Measurements from ENCODE around the gene SCAPER. TPM values are rescaled to one million over a fixed set of nuclear protein-coding genes. Genes with fewer than 3 reads are reported as not detected.

Gene SCAPER
- total and polyA plus RNA-seq, 2 of the 4 experiments (the other 2 are of a cell fraction), result 2.9 to 9.7 TPM

DNA sequence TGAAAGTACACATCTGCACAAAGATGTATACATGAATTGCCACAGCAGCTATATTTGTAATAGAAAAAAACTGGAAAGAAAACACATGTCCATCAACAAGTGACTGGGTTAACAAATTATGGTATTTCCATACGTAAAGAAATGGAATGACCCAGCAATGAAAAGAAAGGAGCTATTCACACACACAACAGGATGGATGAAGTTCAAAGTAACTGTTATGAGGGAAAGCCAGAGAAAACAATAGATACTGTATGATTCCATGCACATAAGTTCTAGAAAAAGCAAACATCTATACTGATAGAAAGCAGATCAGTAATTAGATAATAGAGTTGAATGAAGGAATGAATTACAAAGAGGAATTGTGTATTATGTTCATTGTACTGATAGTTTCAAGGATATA is 152.0 kb downstream of the SCAPER start:
- in situ Hi-C loops (cut with MboI; ENCODE audit: low sequenced_read_pairs) (no loop called here), dilution Hi-C loops (cut with HindIII; ENCODE audit: low sequenced_read_pairs, unreplicated experiment) (no loop called here), intact Hi-C loops (cut with micrococcal nuclease) (no loop called here)
- no peak overlapping the region for H2AK5ac ChIP-seq (ENCODE audit: low read depth, low read length)
- no peak overlapping the region for H3K4me2 ChIP-seq (ENCODE audit: low read depth, low read length)
- H3K4ac ChIP-seq (ENCODE audit: low read depth, low read length), result no peak overlapping the region
- no CpG with 5 or more reads among the region's 1 CpG for WGBS, 2 experiments (ENCODE audit: extremely low coverage in 2 of 2, insufficient read length in 1 of 2)
- H3K9me1 ChIP-seq (ENCODE audit: insufficient read depth, low read length), result no peaks in the 10 kb centered on the region
- TF ChIP-seq, protein P1, sequence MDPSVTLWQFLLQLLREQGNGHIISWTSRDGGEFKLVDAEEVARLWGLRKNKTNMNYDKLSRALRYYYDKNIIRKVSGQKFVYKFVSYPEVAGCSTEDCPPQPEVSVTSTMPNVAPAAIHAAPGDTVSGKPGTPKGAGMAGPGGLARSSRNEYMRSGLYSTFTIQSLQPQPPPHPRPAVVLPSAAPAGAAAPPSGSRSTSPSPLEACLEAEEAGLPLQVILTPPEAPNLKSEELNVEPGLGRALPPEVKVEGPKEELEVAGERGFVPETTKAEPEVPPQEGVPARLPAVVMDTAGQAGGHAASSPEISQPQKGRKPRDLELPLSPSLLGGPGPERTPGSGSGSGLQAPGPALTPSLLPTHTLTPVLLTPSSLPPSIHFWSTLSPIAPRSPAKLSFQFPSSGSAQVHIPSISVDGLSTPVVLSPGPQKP (IDR thresholded peaks at IDR 0.05; ENCODE audit: borderline replicate concordance, low read depth, low read length), result no peak
- TF ChIP-seq RAD21 (IDR thresholded peaks at IDR 0.05; ENCODE audit: low read length) (no peak), SMC3 (IDR thresholded peaks at IDR 0.05; ENCODE audit: low read depth, low read length) (no peak)
- H3K14ac ChIP-seq (replicated peaks; ENCODE audit: low read depth, low read length), result no peak overlapping the region
- no peak overlapping the region for H3K23ac ChIP-seq (ENCODE audit: low read depth, low read length)
- H3K56ac ChIP-seq (ENCODE audit: extremely low read depth, insufficient read depth, low read length), result no peak overlapping the region
- no peaks in the 10 kb centered on the region for H3K4me1 ChIP-seq (ENCODE audit: control insufficient read depth, insufficient read depth, low read length)
- H2BK20ac ChIP-seq (ENCODE audit: low read depth, low read length), result no peak overlapping the region
- DNase-seq, result no peak
- ChIA-PET CTCF (no interaction called here), POLR2A (ENCODE audit: unreplicated experiment) (no interaction called here)
- no peak for ATAC-seq (ENCODE audit: low read depth)
- BruUV-seq (replicated peaks), result no TSS peak
- H3K79me1 ChIP-seq (ENCODE audit: low read depth in 1 of 2, low read length in 2 of 2), result no peaks in the 10 kb centered on the region
- no peak overlapping the region for H2BK5ac ChIP-seq (ENCODE audit: low read depth, low read length, poor library complexity, severe bottlenecking)
- H3K18ac ChIP-seq (ENCODE audit: low read depth, low read length), result no peak overlapping the region
- H3K27me3 ChIP-seq (ENCODE audit: control insufficient read depth, insufficient read depth, low read length), result no peaks in the 10 kb centered on the region
- H3K9me3 ChIP-seq (ENCODE audit: control insufficient read depth, insufficient read depth, low read length), result no peaks in the 10 kb centered on the region
- no peak overlapping the region for H2AK9ac ChIP-seq (replicated peaks; ENCODE audit: low read depth, low read length, poor library complexity)
- H4K91ac ChIP-seq (ENCODE audit: insufficient read depth, low read depth, low read length), result no peak overlapping the region
- H4K5ac ChIP-seq (ENCODE audit: low read depth, low read length), result no peak overlapping the region
- no peak overlapping the region for H4K8ac ChIP-seq (ENCODE audit: low read depth in 2 of 2, low read length in 2 of 2)
- no peak overlapping the region for H2AFZ ChIP-seq (replicated peaks; ENCODE audit: low read length, poor library complexity)
- no peak overlapping the region for H3K4me3 ChIP-seq (ENCODE audit: insufficient read depth, low read depth, low read length)
- H2BK15ac ChIP-seq (ENCODE audit: low read depth, low read length), result no peak overlapping the region
- no peak overlapping the region for H3K27ac ChIP-seq (ENCODE audit: insufficient read depth, low read length)
- H3K36me3 ChIP-seq (ENCODE audit: control insufficient read depth, insufficient read depth, low read length), result no peaks in the 10 kb centered on the region
- no peak overlapping the region for H2BK120ac ChIP-seq (ENCODE audit: low read depth, low read length)
- H3K9ac ChIP-seq (ENCODE audit: low read depth, low read length), result no peak overlapping the region
- no peaks in the 10 kb centered on the region for H4K20me1 ChIP-seq (ENCODE audit: insufficient read depth, low read length)
